GM23338 (cell line): Measurements from ENCODE around the gene PARVB.

Experiments
- CREB1 ChIP-seq: fragments of 250-450 bp; sonication (Bioruptor Pico); IDR thresholded peaks from 2 replicates; pipeline ENCODE4 v1.5.0; 2020; ENCODE audit warnings: low read depth, mild to moderate bottlenecking, moderate library complexity
- CTCF ChIP-seq, 2 experiments: fragments of 200-600 bp in 1 of 2; sonication (generic) in 1 of 2; conservative IDR thresholded peaks; 2 replicates each; pipeline versions ENCODE4 v1.5.1 to v1.6.1; 2016 to 2017; ENCODE audit warnings: antibody characterized with exemption in 2 of 2, low read depth in 2 of 2, mild to moderate bottlenecking in 2 of 2, moderate library complexity in 1 of 2
- EZH2 ChIP-seq: fragments of 200-600 bp; sonication (generic); IDR thresholded peaks from one replicate; pipeline ENCODE4 v1.8.0; 2017; ENCODE audit warnings: antibody characterized with exemption, mild to moderate bottlenecking, low read depth; ENCODE audit not compliant: unreplicated experiment
- EZH2phosphoT487 ChIP-seq: fragments of 200-600 bp; sonication (generic); IDR thresholded peaks from one replicate; pipeline ENCODE4 v1.8.1; 2018; ENCODE audit warnings: antibody characterized with exemption; ENCODE audit not compliant: unreplicated experiment
- JUNB ChIP-seq: IDR thresholded peaks from one replicate; pipeline ENCODE4 v1.6.1; 2016; ENCODE audit warnings: antibody characterized with exemption; ENCODE audit not compliant: unreplicated experiment
- POLR2AphosphoS5 ChIP-seq: IDR thresholded peaks from 2 replicates; pipeline ENCODE4 v1.6.1; 2016; ENCODE audit warnings: antibody characterized with exemption, low read depth
- ZNF331 ChIP-seq: fragments of 250-450 bp; sonication (Bioruptor Pico); IDR thresholded peaks from 2 replicates; pipeline ENCODE4 v1.5.0; 2020; ENCODE audit warnings: low read depth, mild to moderate bottlenecking, moderate library complexity
- TF ChIP-seq, protein P1 (sequence below): IDR thresholded peaks from one replicate; pipeline ENCODE4 v1.6.1; 2018; ENCODE audit warnings: antibody characterized with exemption; ENCODE audit not compliant: unreplicated experiment

- TF ChIP-seq, protein P1, sequence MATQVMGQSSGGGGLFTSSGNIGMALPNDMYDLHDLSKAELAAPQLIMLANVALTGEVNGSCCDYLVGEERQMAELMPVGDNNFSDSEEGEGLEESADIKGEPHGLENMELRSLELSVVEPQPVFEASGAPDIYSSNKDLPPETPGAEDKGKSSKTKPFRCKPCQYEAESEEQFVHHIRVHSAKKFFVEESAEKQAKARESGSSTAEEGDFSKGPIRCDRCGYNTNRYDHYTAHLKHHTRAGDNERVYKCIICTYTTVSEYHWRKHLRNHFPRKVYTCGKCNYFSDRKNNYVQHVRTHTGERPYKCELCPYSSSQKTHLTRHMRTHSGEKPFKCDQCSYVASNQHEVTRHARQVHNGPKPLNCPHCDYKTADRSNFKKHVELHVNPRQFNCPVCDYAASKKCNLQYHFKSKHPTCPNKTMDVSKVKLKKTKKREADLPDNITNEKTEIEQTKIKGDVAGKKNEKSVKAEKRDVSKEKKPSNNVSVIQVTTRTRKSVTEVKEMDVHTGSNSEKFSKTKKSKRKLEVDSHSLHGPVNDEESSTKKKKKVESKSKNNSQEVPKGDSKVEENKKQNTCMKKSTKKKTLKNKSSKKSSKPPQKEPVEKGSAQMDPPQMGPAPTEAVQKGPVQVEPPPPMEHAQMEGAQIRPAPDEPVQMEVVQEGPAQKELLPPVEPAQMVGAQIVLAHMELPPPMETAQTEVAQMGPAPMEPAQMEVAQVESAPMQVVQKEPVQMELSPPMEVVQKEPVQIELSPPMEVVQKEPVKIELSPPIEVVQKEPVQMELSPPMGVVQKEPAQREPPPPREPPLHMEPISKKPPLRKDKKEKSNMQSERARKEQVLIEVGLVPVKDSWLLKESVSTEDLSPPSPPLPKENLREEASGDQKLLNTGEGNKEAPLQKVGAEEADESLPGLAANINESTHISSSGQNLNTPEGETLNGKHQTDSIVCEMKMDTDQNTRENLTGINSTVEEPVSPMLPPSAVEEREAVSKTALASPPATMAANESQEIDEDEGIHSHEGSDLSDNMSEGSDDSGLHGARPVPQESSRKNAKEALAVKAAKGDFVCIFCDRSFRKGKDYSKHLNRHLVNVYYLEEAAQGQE = no peak
- TF ChIP-seq POLR2AphosphoS5 (no peak), EZH2 (no peak), CTCF (conservative IDR thresholded peaks at IDR 0.05; ENCODE audit: low read depth in 2 of 2) (no peak), CREB1 (CRISPR knock-in tag) (no peak), ZNF331 (CRISPR knock-in tag) (no peak), JUNB (no peak), EZH2phosphoT487 (no peak)
These were observed 162.6 kb downstream of the PARVB start for GRCh38 chr22:44186737-44187136.
